Activated CD4-positive, alpha-beta T cell treated with anti-CD3 and anti-CD28 coated beads, Interleukin-2, Interleukin-6, amounts not matched to agents 100 ng/mL and 50 ng/mL, durations not matched to agents 16 hours and 8 hours (primary cell): Measurements from ENCODE around the gene INPP4B.
A peak's percentile ranks its signal among the peaks of the same experiment; 100 is the strongest.
"Not testable (repeated sequence)": the region's sequence is repeated elsewhere in the genome, so short reads cannot be mapped to it uniquely, and the experiment has no call there.

Experiments
- DNase-seq: peaks from one replicate; pipeline ENCODE4 v3.0.0-alpha.2; 2020

Gene INPP4B

GRCh38 chr4:142663828-142664227, 182.3 kb downstream of the INPP4B start:
- no peak for DNase-seq

GRCh38 chr4:142660728-142661127, 185.4 kb downstream of the INPP4B start:
- DNase-seq = no peak

- DNase-seq = no peak
Measured at GRCh38 chr4:142656178-142656577, 189.9 kb downstream of the INPP4B start.

- no peak for DNase-seq
Measured at GRCh38 chr4:142648378-142648777, 197.7 kb downstream of the INPP4B start.

- peak; percentile 30 for DNase-seq
Measured at GRCh38 chr4:142645475-142646108, 200.5 kb downstream of the INPP4B start.

GRCh38 chr4:142644628-142645027, 201.5 kb downstream of the INPP4B start:
- DNase-seq = not testable (repeated sequence)

- DNase-seq = no peak
Measured at GRCh38 chr4:142637614-142638013, 208.5 kb downstream of the INPP4B start.

GRCh38 chr4:142631836-142632235, 214.3 kb downstream of the INPP4B start:
- DNase-seq = no peak

- no peak for DNase-seq
Measured at GRCh38 chr4:142615324-142615665, 230.8 kb downstream of the INPP4B start.

GRCh38 chr4:142614621-142615323, 231.3 kb downstream of the INPP4B start:
- no peak for DNase-seq

- DNase-seq = no peak
Measured at GRCh38 chr4:142607976-142608375, 238.1 kb downstream of the INPP4B start.

- no peak for DNase-seq
Measured at GRCh38 chr4:142600952-142601351, 245.1 kb downstream of the INPP4B start.

- DNase-seq = no peak
Measured at GRCh38 chr4:142598132-142598531, 248.0 kb downstream of the INPP4B start.

GRCh38 chr4:142596595-142596994, 249.5 kb downstream of the INPP4B start:
- DNase-seq = no peak

- no peak for DNase-seq
Measured at GRCh38 chr4:142596121-142596520, 250.0 kb downstream of the INPP4B start.

GRCh38 chr4:142595222-142595871, 250.8 kb downstream of the INPP4B start:
- DNase-seq = no peak

GRCh38 chr4:142585411-142585810, 260.7 kb downstream of the INPP4B start:
- DNase-seq = no peak

- DNase-seq = no peak
Measured at GRCh38 chr4:142583708-142584107, 262.4 kb downstream of the INPP4B start.

- no peak for DNase-seq
Measured at GRCh38 chr4:142582340-142582739, 263.8 kb downstream of the INPP4B start.

GRCh38 chr4:142581881-142582280, 264.2 kb downstream of the INPP4B start:
- no peak for DNase-seq

GRCh38 chr4:142579443-142579842, 266.7 kb downstream of the INPP4B start:
- DNase-seq = no peak

- peak; percentile 41 for DNase-seq
Measured at GRCh38 chr4:142574306-142574705, 271.8 kb downstream of the INPP4B start.

- no peak for DNase-seq
Measured at GRCh38 chr4:142572071-142572470, 274.0 kb downstream of the INPP4B start.
